ENCODE data around the gene ALPK3.

Gene ALPK3

GRCh38 chr15:84893607-84894006, 76.5 kb downstream of the ALPK3 start:
- no peak for DNase-seq (ENCODE audit: low spot score)

GRCh38 chr15:84894736-84895425, 77.7 kb downstream of the ALPK3 start:
- DNase-seq (ENCODE audit: low spot score), result no peak

- DNase-seq (ENCODE audit: low spot score), result no peak
Observed at GRCh38 chr15:84898761-84899160, 81.6 kb downstream of the ALPK3 start.

- DNase-seq (ENCODE audit: low spot score), result no peak
Observed at GRCh38 chr15:84899750-84900149, 82.6 kb downstream of the ALPK3 start.

- DNase-seq (ENCODE audit: low spot score), result no peak
Observed at GRCh38 chr15:84901540-84901939, 84.4 kb downstream of the ALPK3 start.

GRCh38 chr15:84903751-84904150, 86.6 kb downstream of the ALPK3 start:
- no peak for DNase-seq (ENCODE audit: low spot score)

GRCh38 chr15:84904419-84904818, 87.3 kb downstream of the ALPK3 start:
- no peak for DNase-seq (ENCODE audit: low spot score)

- no peak for DNase-seq (ENCODE audit: low spot score)
Observed at GRCh38 chr15:84905016-84905916, 88.1 kb downstream of the ALPK3 start.

- no peak for DNase-seq (ENCODE audit: low spot score)
Observed at GRCh38 chr15:84907731-84908130, 90.6 kb downstream of the ALPK3 start.

- DNase-seq (ENCODE audit: low spot score), result no peak
Observed at GRCh38 chr15:84908564-84908963, 91.4 kb downstream of the ALPK3 start.

- no peak for DNase-seq (ENCODE audit: low spot score)
Observed at GRCh38 chr15:84909029-84909428, 91.9 kb downstream of the ALPK3 start.

- DNase-seq (ENCODE audit: low spot score), result no peak
Observed at GRCh38 chr15:84909782-84910181, 92.6 kb downstream of the ALPK3 start.

- no peak for DNase-seq (ENCODE audit: low spot score)
Observed at GRCh38 chr15:84910928-84911623, 93.9 kb downstream of the ALPK3 start.

- no peak for DNase-seq (ENCODE audit: low spot score)
Observed at GRCh38 chr15:84911879-84912660, 94.9 kb downstream of the ALPK3 start.

GRCh38 chr15:84913360-84913723, 96.2 kb downstream of the ALPK3 start:
- no peak for DNase-seq (ENCODE audit: low spot score)

- DNase-seq (ENCODE audit: low spot score), result no peak
Observed at GRCh38 chr15:84914351-84914750, 97.2 kb downstream of the ALPK3 start.

GRCh38 chr15:84914909-84915605, 97.9 kb downstream of the ALPK3 start:
- no peak for DNase-seq (ENCODE audit: low spot score)

- DNase-seq (ENCODE audit: low spot score), result no peak
Observed at GRCh38 chr15:84915606-84915958, 98.4 kb downstream of the ALPK3 start.

- DNase-seq (ENCODE audit: low spot score), result no peak
Observed at GRCh38 chr15:84917452-84917851, 100.3 kb downstream of the ALPK3 start.

GRCh38 chr15:84919106-84919667, 102.0 kb downstream of the ALPK3 start:
- DNase-seq (ENCODE audit: low spot score), result no peak

GRCh38 chr15:84921121-84921520, 104.0 kb downstream of the ALPK3 start:
- no peak for DNase-seq (ENCODE audit: low spot score)
